Erythroblast (primary cell): ENCODE data around the gene ARMH3.

ENCODE experiments used
- GATA1 ChIP-seq: IDR thresholded peaks from 2 replicates; pipeline ENCODE4 v1.6.1; 2011; ENCODE audit warnings: low read depth, mild to moderate bottlenecking, control low read depth, low read length, moderate library complexity
- POLR2A ChIP-seq: IDR thresholded peaks from 2 replicates; pipeline ENCODE4 v1.6.1; 2011; ENCODE audit warnings: mild to moderate bottlenecking, low read length

GRCh38 chr10:102085336-102085735, 29.4 kb upstream of the ARMH3 start:
- TF ChIP-seq POLR2A, result no peak
- TF ChIP-seq GATA1, result no peak
